GM13977 (cell line): ENCODE data around the gene TAS2R30.
"Not testable (repeated sequence)": the region's sequence is repeated elsewhere in the genome, so short reads cannot be mapped to it uniquely, and the experiment has no call there.

Experiments
- DNase-seq: peaks from one replicate; pipeline ENCODE4 v3.0.0; 2012; ENCODE audit warnings: low spot score
- in situ Hi-C: fragments of 300-500 bp; cut with MboI; formaldehyde crosslinking; loops from one replicate; pipeline ENCODE4 v1.12.0; 2022; ENCODE audit warnings: low sequenced_read_pairs, low pct_unique_long_range_greater_than_20kb, mixed read lengths, inconsistent platforms; ENCODE audit not compliant: unreplicated experiment
- TF ChIP-seq, protein P1 (sequence below): IDR thresholded peaks from 2 replicates; pipeline ENCODE4 v1.5.1; 2012; ENCODE audit warnings: mild to moderate bottlenecking, control low read depth; ENCODE audit not compliant: insufficient read depth; ENCODE audit errors: extremely low read depth, missing control alignments

Gene TAS2R30

DNA sequence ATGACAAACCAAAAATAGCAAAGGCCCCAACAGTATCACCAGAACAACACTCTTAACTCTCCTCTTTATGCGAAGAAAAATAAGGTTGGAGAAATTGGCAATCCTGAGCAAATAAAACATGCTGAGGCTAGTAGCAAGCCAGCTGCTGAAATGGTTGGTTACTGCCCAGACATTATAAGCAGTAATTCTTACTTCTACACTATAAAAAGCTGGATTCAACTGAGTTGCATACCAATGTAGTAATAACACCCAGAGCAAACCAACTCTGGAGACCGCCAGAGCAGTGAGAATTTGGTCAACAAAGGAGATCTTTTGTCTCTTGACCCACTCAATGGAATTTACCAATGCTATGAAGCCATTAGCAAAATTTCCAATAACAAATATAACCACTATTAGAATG is 628 bp downstream of the TAS2R30 start:
- DNase-seq: no peak
- in situ Hi-C loops: no loop called here
- TF ChIP-seq, protein P1, sequence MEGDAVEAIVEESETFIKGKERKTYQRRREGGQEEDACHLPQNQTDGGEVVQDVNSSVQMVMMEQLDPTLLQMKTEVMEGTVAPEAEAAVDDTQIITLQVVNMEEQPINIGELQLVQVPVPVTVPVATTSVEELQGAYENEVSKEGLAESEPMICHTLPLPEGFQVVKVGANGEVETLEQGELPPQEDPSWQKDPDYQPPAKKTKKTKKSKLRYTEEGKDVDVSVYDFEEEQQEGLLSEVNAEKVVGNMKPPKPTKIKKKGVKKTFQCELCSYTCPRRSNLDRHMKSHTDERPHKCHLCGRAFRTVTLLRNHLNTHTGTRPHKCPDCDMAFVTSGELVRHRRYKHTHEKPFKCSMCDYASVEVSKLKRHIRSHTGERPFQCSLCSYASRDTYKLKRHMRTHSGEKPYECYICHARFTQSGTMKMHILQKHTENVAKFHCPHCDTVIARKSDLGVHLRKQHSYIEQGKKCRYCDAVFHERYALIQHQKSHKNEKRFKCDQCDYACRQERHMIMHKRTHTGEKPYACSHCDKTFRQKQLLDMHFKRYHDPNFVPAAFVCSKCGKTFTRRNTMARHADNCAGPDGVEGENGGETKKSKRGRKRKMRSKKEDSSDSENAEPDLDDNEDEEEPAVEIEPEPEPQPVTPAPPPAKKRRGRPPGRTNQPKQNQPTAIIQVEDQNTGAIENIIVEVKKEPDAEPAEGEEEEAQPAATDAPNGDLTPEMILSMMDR: no peak

DNA sequence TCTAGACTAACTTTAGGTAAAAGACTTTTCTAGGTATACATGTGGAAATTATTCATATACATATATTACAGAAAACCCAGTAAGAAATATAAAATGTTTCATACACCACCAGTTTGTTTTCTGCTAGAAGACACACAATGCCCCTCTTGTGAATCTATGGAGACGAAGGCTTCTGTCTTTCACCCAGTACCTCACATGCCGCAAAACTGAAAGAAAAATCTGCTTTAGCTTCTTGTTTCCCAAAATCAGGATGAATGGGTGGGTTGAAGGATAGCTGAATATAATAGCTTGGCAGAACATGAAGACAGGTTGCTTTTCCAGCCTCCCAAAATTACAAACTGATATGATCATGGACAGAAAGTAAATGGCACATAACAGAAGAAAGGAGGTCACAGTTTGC is 1.3 kb downstream of the TAS2R30 start:
- no peak for DNase-seq
- TF ChIP-seq, protein P1: no peak
- in situ Hi-C loops: no loop called here

DNA sequence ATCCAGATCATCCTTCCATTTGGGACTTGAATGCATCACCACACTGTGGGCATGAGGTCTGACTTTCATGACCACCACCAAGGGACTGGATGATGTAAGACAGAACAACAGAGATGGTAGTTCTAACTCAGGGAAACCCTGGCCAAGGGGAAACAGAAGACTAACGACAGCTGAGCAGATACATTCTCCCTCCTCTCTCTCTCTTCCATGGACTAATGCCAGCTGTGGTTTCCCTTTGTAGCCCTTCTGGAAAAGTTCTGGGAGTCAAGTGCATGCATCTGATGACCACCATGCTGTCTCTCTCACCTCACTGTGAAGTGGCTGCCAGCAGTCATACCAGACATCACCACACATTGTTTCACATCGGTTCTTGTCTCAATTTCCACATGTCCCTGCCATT is 3.4 kb downstream of the TAS2R30 start:
- in situ Hi-C loops: no loop called here
- TF ChIP-seq, protein P1: no peak
- no peak for DNase-seq

DNA sequence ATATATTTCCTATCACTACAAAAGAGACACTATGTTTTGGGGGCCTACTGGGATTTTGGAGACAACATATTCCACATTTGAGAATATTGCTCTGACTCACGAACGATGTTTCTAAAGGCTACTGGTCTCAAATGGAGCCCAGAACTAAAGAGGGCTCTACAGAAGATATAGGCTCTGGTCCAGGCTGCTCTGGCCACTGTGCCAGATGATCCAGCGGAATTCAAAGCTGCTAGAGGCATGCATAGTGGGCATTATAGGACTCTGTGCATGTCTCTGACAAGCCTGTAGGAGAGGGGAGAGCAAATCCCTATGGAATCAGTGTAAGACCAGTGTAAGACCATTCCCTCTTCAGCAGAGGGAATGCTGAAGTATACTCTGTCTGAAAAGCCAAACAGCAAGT is 4.1 kb downstream of the TAS2R30 start:
- TF ChIP-seq, protein P1: no peak
- in situ Hi-C loops: no loop called here

DNA sequence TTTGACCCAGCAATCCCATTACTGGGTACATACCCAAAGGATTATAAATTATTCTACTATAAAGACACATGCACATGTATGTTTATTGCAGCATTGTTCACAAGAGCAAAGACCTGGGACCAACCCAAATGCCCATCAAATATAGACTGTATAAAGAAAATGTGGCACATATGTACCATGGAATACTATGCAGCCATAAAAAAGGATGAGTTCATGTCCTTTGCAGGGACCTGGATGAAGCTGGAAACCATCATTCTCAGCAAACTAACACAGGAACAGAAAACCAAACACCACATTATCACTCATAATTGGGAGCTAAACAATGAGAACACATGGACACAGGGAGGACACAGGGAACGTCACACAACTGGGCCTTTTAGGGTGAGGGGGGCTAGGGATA is 20.3 kb downstream of the TAS2R30 start:
- in situ Hi-C loops, DNase-seq: not testable (repeated sequence)

More for the DNA sequence above, 4.1 kb downstream of the TAS2R30 start:
- no peak for DNase-seq

DNA sequence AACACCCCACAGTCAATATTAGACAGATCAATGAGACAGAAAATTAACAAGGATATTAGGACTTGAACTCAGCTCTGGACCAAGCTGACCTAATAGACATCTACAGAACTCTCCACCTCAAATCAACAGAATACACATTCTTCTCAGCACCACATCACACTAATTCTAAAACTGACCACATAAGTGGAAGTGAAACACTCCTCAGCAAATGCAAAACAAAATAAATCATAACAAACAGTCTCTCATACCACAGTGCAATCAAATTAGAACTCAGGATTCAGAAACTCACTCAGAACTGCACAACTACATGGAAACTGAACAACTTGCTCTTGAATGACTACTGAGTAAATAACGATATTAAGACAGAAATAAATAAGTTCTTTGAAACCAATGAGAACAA is 23.2 kb downstream of the TAS2R30 start:
- in situ Hi-C loops, DNase-seq: not testable (repeated sequence)

DNA sequence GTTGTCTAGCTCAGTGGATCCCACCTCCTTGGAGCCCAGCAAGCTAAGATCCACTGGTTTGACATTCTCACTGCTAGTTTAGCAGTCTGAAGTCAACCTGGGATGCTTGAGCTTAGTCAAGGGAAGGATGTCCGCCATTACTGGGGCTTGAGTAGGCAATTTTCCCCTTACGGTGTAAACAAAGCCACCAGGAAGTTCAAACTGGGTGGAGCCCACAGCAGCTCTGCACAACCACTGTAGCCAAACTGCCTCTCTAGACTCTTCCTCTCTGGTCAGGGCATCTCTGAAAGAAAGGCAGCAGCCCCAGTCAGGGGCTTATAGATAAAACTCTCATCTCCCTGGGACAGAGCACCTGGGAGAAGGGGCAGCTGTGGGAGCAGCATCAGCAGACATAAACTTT is 25.6 kb downstream of the TAS2R30 start:
- in situ Hi-C loops: no loop called here
- no peak for DNase-seq
- TF ChIP-seq, protein P1: no peak

DNA sequence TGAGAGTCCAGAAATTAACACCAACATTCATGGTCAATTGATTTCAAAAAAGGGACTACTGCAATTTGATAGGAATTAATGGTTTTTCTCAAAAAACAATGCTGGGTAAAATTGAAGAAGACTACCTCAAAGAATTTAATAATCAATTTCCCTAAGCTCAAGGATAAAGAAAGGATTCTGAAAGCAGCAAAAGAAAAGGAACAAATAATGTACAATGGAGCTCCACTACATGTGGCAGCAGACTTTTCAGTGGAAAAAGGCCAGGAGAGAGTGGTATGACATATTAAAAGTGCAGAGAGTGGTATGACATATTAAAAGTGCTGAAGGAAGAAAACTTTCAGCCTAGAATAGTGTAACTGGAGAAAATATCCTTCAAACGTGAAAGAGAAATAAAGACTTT is 26.7 kb downstream of the TAS2R30 start:
- in situ Hi-C loops: no loop called here
- DNase-seq: no peak
- TF ChIP-seq, protein P1: no peak
